Measurements from ENCODE around the gene ACSL4. TPM values are rescaled to one million over a fixed set of nuclear protein-coding genes. Genes with fewer than 3 reads are reported as not detected.

Gene ACSL4
- total and polyA plus RNA-seq, 10 donors: 10.8 to 109 (median 49.7) TPM

DNA sequence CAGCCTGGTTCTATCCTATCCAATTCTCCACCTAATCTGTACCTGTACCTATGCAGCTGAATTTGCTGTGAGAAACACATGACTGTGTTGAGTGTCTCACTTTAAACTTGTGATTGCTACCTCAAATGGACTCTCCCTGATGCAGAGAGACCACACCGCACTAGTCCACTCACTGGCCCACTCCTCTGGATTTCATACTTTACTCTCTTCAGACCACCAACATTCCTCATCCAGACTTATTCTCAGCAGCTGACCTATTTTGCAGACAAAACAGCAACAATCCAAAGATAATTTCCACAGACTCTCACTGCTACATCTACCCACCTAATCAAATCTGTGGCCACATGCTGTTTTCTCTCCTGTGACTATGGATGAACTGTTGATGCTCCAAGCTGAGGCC, 45.2 kb downstream of the ACSL4 start:
- TF ChIP-seq, protein P1, sequence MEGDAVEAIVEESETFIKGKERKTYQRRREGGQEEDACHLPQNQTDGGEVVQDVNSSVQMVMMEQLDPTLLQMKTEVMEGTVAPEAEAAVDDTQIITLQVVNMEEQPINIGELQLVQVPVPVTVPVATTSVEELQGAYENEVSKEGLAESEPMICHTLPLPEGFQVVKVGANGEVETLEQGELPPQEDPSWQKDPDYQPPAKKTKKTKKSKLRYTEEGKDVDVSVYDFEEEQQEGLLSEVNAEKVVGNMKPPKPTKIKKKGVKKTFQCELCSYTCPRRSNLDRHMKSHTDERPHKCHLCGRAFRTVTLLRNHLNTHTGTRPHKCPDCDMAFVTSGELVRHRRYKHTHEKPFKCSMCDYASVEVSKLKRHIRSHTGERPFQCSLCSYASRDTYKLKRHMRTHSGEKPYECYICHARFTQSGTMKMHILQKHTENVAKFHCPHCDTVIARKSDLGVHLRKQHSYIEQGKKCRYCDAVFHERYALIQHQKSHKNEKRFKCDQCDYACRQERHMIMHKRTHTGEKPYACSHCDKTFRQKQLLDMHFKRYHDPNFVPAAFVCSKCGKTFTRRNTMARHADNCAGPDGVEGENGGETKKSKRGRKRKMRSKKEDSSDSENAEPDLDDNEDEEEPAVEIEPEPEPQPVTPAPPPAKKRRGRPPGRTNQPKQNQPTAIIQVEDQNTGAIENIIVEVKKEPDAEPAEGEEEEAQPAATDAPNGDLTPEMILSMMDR (IDR thresholded peaks at IDR 0.05 in 8 of 11, conservative IDR thresholded peaks at IDR 0.05 in 3 of 11): no peak
- TF ChIP-seq POLR2A (IDR thresholded peaks at IDR 0.05): no peak
- TF ChIP-seq POLR2AphosphoS5 (IDR thresholded peaks at IDR 0.05): no peak
- WGBS, 5 donors: 90 to 100% (median 94%) methylated on average over 1 of the region's 1 CpG
- intact Hi-C loops (cut with DNase I; ENCODE audit: low total_unique reads): no loop called here

DNA sequence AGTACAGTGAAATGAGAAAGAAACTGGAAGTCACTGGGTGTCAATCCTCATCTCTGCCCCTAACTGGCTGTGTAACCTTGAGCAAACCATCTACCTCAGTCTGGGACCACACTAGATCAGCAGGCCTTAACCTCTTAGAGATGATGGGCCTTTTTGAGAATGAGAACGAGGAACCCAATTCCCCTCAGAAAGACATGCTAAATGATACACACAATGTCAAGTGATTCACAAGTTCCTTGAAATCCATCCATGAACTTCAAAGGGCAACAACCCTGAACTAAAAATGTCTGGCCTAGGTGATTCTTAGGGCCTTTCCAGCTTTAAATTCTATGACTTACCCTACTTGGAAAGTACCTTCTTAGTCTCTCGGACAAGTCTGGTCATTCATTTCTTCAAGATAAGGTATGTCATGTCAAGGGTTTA, 47.4 kb downstream of the ACSL4 start:
- 78 to 84% (median 81%) methylated on average over 2 of the region's 2 CpGs for WGBS, 5 donors

More for the DNA sequence above, 45.2 kb downstream of the ACSL4 start:
- H3K4me3 ChIP-seq: no peak overlapping the region
- no peak overlapping the region for H3K27ac ChIP-seq
- no peaks in the 10 kb centered on the region for H3K9me3 ChIP-seq
- H3K36me3 ChIP-seq: peaks cover 0 to 4% (median 0%) of the 10 kb centered on the region in 6 donors
- no peaks in the 10 kb centered on the region for H3K27me3 ChIP-seq (replicated peaks in 1 of 7)
- H3K4me1 ChIP-seq: peaks cover 0 to 9% (median 0%) of the 10 kb centered on the region in 6 donors
- no peak for DNase-seq

DNA sequence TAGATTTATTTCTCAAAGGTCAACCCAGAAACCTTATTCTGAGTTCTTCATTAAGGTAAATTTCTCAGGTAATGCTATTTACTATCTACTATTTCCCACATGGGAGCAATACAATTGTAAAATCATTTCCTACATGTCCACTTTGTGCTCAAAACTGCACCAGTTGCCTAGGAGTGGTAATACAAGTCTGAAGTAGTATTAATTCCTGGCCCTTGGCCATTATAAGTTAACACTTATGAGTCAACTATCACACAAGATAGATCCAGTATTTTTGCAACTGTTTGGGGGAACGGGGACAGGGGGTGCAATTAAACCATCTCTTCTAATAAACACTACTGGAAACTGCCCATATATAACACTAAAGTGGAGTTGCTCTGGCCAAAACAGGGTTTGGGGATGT, 48.9 kb downstream of the ACSL4 start:
- Histone ChIP-seq H3K4me1 (no peaks in the 10 kb centered on the region), H3K9me3 (no peaks in the 10 kb centered on the region), H3K27ac (no peak overlapping the region), H3K27me3 (replicated peaks in 1 of 7) (no peaks in the 10 kb centered on the region), H3K36me3 (peaks cover 0 to 40% (median 10%) of the 10 kb centered on the region in 6 donors), H3K4me3 (no peak overlapping the region)
- no peak for DNase-seq
- WGBS, 5 donors: 78 to 100% (median 85%) methylated on average over 1 of the region's 1 CpG
- intact Hi-C loops (cut with DNase I; ENCODE audit: low total_unique reads): no loop called here
- TF ChIP-seq, protein P1 (IDR thresholded peaks at IDR 0.05 in 8 of 11, conservative IDR thresholded peaks at IDR 0.05 in 3 of 11): no peak
- TF ChIP-seq POLR2AphosphoS5 (IDR thresholded peaks at IDR 0.05) (no peak), POLR2A (IDR thresholded peaks at IDR 0.05) (no peak)

More for the DNA sequence above, 47.4 kb downstream of the ACSL4 start:
- no peak for TF ChIP-seq POLR2AphosphoS5 (IDR thresholded peaks at IDR 0.05)
- TF ChIP-seq POLR2A (IDR thresholded peaks at IDR 0.05): no peak
- TF ChIP-seq, protein P1 (IDR thresholded peaks at IDR 0.05 in 8 of 11, conservative IDR thresholded peaks at IDR 0.05 in 3 of 11): no peak
- no peak for DNase-seq
- Histone ChIP-seq H3K27me3 (replicated peaks in 1 of 7) (no peaks in the 10 kb centered on the region), H3K4me1 (no peaks in the 10 kb centered on the region), H3K27ac (no peak overlapping the region), H3K36me3 (peaks cover 0 to 24% (median 3%) of the 10 kb centered on the region in 6 donors), H3K4me3 (no peak overlapping the region), H3K9me3 (no peaks in the 10 kb centered on the region)
- intact Hi-C loops (cut with DNase I; ENCODE audit: low total_unique reads): no loop called here

DNA sequence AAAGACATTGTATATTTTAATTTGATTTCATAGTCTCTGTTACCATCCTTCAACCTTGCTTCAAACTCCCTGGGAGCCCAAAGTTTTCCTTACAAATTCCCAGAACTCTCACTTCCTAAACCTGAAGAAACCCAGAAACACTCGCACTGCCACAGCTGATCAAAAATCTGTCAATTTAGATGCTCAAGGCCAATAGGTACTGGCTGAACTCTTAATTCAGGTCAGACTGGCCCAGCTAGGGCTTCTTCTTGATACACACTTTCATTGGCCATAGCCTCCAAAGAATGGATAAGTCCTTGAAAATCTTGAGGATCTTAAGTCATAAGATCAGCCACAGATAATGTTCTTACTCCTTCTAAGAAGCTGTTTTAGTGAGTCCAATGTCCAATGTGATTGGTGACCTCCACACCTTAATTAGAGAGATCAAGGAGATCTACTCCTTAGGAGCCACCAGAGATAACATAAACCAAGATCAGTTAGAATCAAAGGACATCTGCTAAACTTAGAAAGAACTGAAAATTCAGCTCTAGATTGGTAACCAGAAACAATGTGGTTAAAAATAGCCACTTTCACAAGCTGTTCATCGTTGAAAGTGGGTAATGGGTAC, 51.5 kb downstream of the ACSL4 start:
- WGBS, 5 donors: 62 to 77% (median 69%) methylated on average over 2 of the region's 2 CpGs
- H3K27me3 ChIP-seq (replicated peaks in 1 of 7): no peaks in the 10 kb centered on the region
- no peak for DNase-seq
- intact Hi-C loops (cut with DNase I; ENCODE audit: low total_unique reads): no loop called here
- H3K36me3 ChIP-seq: peaks cover 0 to 65% (median 12%) of the 10 kb centered on the region in 6 donors
- no peaks in the 10 kb centered on the region for H3K9me3 ChIP-seq
- no peaks in the 10 kb centered on the region for H3K4me1 ChIP-seq
- no peak overlapping the region for H3K4me3 ChIP-seq
- no peak overlapping the region for H3K27ac ChIP-seq
- TF ChIP-seq POLR2AphosphoS5 (IDR thresholded peaks at IDR 0.05) (no peak), POLR2A (IDR thresholded peaks at IDR 0.05) (no peak)
- TF ChIP-seq, protein P1 (IDR thresholded peaks at IDR 0.05 in 8 of 11, conservative IDR thresholded peaks at IDR 0.05 in 3 of 11): no peak
